HG02970 (cell line): ENCODE results near the gene SLC27A1.

Experiments used
- ATAC-seq: cut with Tn5 transposase; IDR thresholded peaks from one replicate; pipeline ENCODE4 v1.9.1; 2021; ENCODE audit warnings: mild to moderate bottlenecking, moderate library complexity, moderate number of reproducible peaks; ENCODE audit not compliant: unreplicated experiment, low FRiP score

Gene SLC27A1

GRCh38 chr19:17470068-17470841 lies at the start of gene SLC27A1:
TSS of gene SLC27A1 (plus strand) at chr19:17470524. CDS start at chr19:17470541, 17 bp downstream.
- peak; percentile 67 for ATAC-seq

- no peak for ATAC-seq
Measured at GRCh38 chr19:17421942-17422341, 48.4 kb upstream of the SLC27A1 start.

- no peak for ATAC-seq
Measured at GRCh38 chr19:17423429-17424208, 46.7 kb upstream of the SLC27A1 start.

- no peak for ATAC-seq
Measured at GRCh38 chr19:17424743-17425365, 45.5 kb upstream of the SLC27A1 start.

GRCh38 chr19:17429641-17430113 lies 40.6 kb upstream of the SLC27A1 start:
- ATAC-seq = no peak

- ATAC-seq = no peak
Measured at GRCh38 chr19:17431417-17431816, 38.9 kb upstream of the SLC27A1 start.

GRCh38 chr19:17435218-17435617 lies 35.1 kb upstream of the SLC27A1 start:
- no peak for ATAC-seq

- no peak for ATAC-seq
Measured at GRCh38 chr19:17436094-17436873, 34.0 kb upstream of the SLC27A1 start.

- no peak for ATAC-seq
Measured at GRCh38 chr19:17436874-17437267, 33.5 kb upstream of the SLC27A1 start.

- no peak for ATAC-seq
Measured at GRCh38 chr19:17441241-17442021, 28.9 kb upstream of the SLC27A1 start.

GRCh38 chr19:17445526-17446165 lies 24.7 kb upstream of the SLC27A1 start:
- ATAC-seq = no peak

GRCh38 chr19:17447704-17448130 lies 22.6 kb upstream of the SLC27A1 start:
- no peak for ATAC-seq

- no peak for ATAC-seq
Measured at GRCh38 chr19:17448131-17448967, 22.0 kb upstream of the SLC27A1 start, which contains the start of gene TMEM221. TSS of gene TMEM221 (minus strand) at chr19:17448668. CDS start at chr19:17448462, 206 bp downstream.

- no peak for ATAC-seq
Measured at GRCh38 chr19:17450264-17451075, 19.9 kb upstream of the SLC27A1 start.

- ATAC-seq = no peak
Measured at GRCh38 chr19:17451820-17452219, 18.5 kb upstream of the SLC27A1 start.

- ATAC-seq = no peak
Measured at GRCh38 chr19:17454576-17455071, 15.7 kb upstream of the SLC27A1 start.
